H9 (cell line): Measurements from ENCODE around the gene STXBP6. TPM values are rescaled to one million over a fixed set of nuclear protein-coding genes. Genes with fewer than 3 reads are reported as not detected.

ENCODE experiments used
- DNase-seq: peaks from one replicate; pipeline ENCODE4 v3.0.0-alpha.2; 2017
- H2AFZ ChIP-seq: one replicate; pipeline ENCODE4 v1.6.1; 2013; ENCODE audit warnings: mild to moderate bottlenecking, low read length, control low read depth, moderate library complexity
- H2AK5ac ChIP-seq: 2 replicates; pipeline ENCODE4 v1.6.1; 2013; ENCODE audit warnings: low read length, control low read depth, mixed read lengths; ENCODE audit not compliant: insufficient read length
- H2BK120ac ChIP-seq: one replicate; pipeline ENCODE4 v1.6.1; 2013; ENCODE audit warnings: low read depth, mild to moderate bottlenecking, low read length, control low read depth, inconsistent platforms; ENCODE audit not compliant: poor library complexity, severe bottlenecking
- H2BK12ac ChIP-seq: 2 replicates; pipeline ENCODE4 v1.6.1; 2013; ENCODE audit warnings: low read length, control low read depth, mixed read lengths, low read depth; ENCODE audit not compliant: insufficient read length
- H2BK15ac ChIP-seq: 2 replicates; pipeline ENCODE4 v1.6.1; 2013; ENCODE audit warnings: low read depth, low read length, control low read depth
- H2BK20ac ChIP-seq: one replicate; pipeline ENCODE4 v1.6.1; 2013; ENCODE audit warnings: low read depth, mild to moderate bottlenecking, low read length, control low read depth, inconsistent platforms; ENCODE audit not compliant: poor library complexity, severe bottlenecking
- H2BK5ac ChIP-seq: 2 replicates; pipeline ENCODE4 v1.6.1; 2013; ENCODE audit warnings: low read length, control low read depth, mixed read lengths; ENCODE audit not compliant: insufficient read length
- H3K14ac ChIP-seq: 2 replicates; pipeline ENCODE4 v1.6.1; 2013; ENCODE audit warnings: low read length, control low read depth; ENCODE audit not compliant: insufficient read depth
- H3K18ac ChIP-seq: 2 replicates; pipeline ENCODE4 v1.6.1; 2013; ENCODE audit warnings: low read depth, mild to moderate bottlenecking, mixed read lengths, low read length, control low read depth; ENCODE audit not compliant: insufficient read length
- H3K23ac ChIP-seq: 2 replicates; pipeline ENCODE4 v1.6.1; 2013; ENCODE audit warnings: low read length, control low read depth, mixed read lengths, low read depth; ENCODE audit not compliant: insufficient read length
- H3K23me2 ChIP-seq: 2 replicates; pipeline ENCODE4 v1.6.1; 2013; ENCODE audit warnings: low read depth, mild to moderate bottlenecking, mixed read lengths, low read length, control low read depth; ENCODE audit not compliant: insufficient read length, poor library complexity, severe bottlenecking
- H3K27ac ChIP-seq: 2 replicates; pipeline ENCODE4 v1.5.1; 2013; ENCODE audit warnings: low read length, control low read depth, mixed read lengths, low read depth; ENCODE audit not compliant: insufficient read length
- H3K27me3 ChIP-seq: 2 replicates; pipeline ENCODE4 v1.6.1; 2013; ENCODE audit warnings: low read length, control low read depth, inconsistent platforms; ENCODE audit not compliant: insufficient read depth
- H3K4ac ChIP-seq: 2 replicates; pipeline ENCODE4 v1.6.1; 2013; ENCODE audit warnings: low read depth, mild to moderate bottlenecking, control low read depth, inconsistent platforms, low read length, moderate library complexity
- H3K4me1 ChIP-seq: 2 replicates; pipeline ENCODE4 v1.6.1; 2013; ENCODE audit warnings: low read length, control low read depth, inconsistent platforms; ENCODE audit not compliant: insufficient read depth
- H3K4me2 ChIP-seq: 2 replicates; pipeline ENCODE4 v1.6.1; 2013; ENCODE audit warnings: low read length, control low read depth, mixed read lengths; ENCODE audit not compliant: insufficient read length, insufficient read depth
- H3K56ac ChIP-seq: 2 replicates; pipeline ENCODE4 v1.6.1; 2013; ENCODE audit warnings: low read depth, mild to moderate bottlenecking, mixed read lengths, low read length, control low read depth; ENCODE audit not compliant: insufficient read length
- H3K79me1 ChIP-seq: 2 replicates; pipeline ENCODE4 v1.6.1; 2013; ENCODE audit warnings: low read depth, mild to moderate bottlenecking, moderate library complexity, low read length, control low read depth, inconsistent platforms; ENCODE audit not compliant: insufficient read depth, poor library complexity, severe bottlenecking
- H3K79me2 ChIP-seq: 2 replicates; pipeline ENCODE4 v1.6.1; 2013; ENCODE audit warnings: low read length, control low read depth, inconsistent platforms; ENCODE audit not compliant: insufficient read depth
- H3K9ac ChIP-seq: 2 replicates; pipeline ENCODE4 v1.6.1; 2013; ENCODE audit warnings: low read length, control low read depth, mixed read lengths; ENCODE audit not compliant: insufficient read length; ENCODE audit errors: extremely low read depth
- H3K9me3 ChIP-seq: one replicate; pipeline ENCODE4 v1.6.1; 2013; ENCODE audit warnings: low read depth, low read length, inconsistent platforms; ENCODE audit not compliant: control insufficient read depth
- H3T11ph ChIP-seq: one replicate; pipeline ENCODE4 v1.6.1; 2013; ENCODE audit warnings: mild to moderate bottlenecking, low read length, control low read depth, inconsistent platforms
- H4K20me1 ChIP-seq: one replicate; pipeline ENCODE4 v1.6.1; 2013; ENCODE audit not compliant: control insufficient read depth, insufficient read length, insufficient read depth
- H4K5ac ChIP-seq: 2 replicates; pipeline ENCODE4 v1.6.1; 2013; ENCODE audit warnings: low read depth, mild to moderate bottlenecking, mixed read lengths, low read length, control low read depth; ENCODE audit not compliant: insufficient read length
- H4K8ac ChIP-seq: replicated peaks from 2 replicates; pipeline ENCODE4 v1.6.1; 2013; ENCODE audit warnings: low read length, control low read depth, mixed read lengths, low read depth; ENCODE audit not compliant: insufficient read length
- H4K91ac ChIP-seq: 2 replicates; pipeline ENCODE4 v1.6.1; 2013; ENCODE audit warnings: low read depth, mild to moderate bottlenecking, moderate library complexity, mixed read lengths, low read length, control low read depth; ENCODE audit not compliant: insufficient read length
- H3K27ac Mint-ChIP-seq, 3 experiments: 2 replicates in 2 of 3; 3 replicates in 1 of 3; pipeline ENCODE4 v1.8.0; 2020 to 2021; ENCODE audit warnings: mixed read lengths in 3 of 3, mild to moderate bottlenecking in 1 of 3, moderate library complexity in 1 of 3
- H3K27me3 Mint-ChIP-seq: 2 replicates; pipeline ENCODE4 v1.8.0; 2021; ENCODE audit warnings: low read depth, mild to moderate bottlenecking, moderate library complexity, mixed read lengths
- H3K36me3 Mint-ChIP-seq, 3 experiments: 2 replicates in 2 of 3; 3 replicates in 1 of 3; pipeline ENCODE4 v1.8.0; 2020 to 2021; ENCODE audit warnings: low read depth in 3 of 3, mixed read lengths in 3 of 3; ENCODE audit not compliant: insufficient read depth in 1 of 3
- H3K4me1 Mint-ChIP-seq, 2 experiments: 2 replicates each; pipeline ENCODE4 v1.8.0; 2020; ENCODE audit warnings: mixed read lengths in 2 of 2
- H3K4me3 Mint-ChIP-seq, 2 experiments: 2 replicates in 1 of 2; 3 replicates in 1 of 2; pipeline ENCODE4 v1.8.0; 2020 to 2021; ENCODE audit warnings: mild to moderate bottlenecking in 2 of 2, mixed read lengths in 2 of 2, moderate library complexity in 1 of 2
- H3K9me3 Mint-ChIP-seq, 2 experiments: 2 replicates in 1 of 2; 3 replicates in 1 of 2; pipeline ENCODE4 v1.8.0; 2020; ENCODE audit warnings: mild to moderate bottlenecking in 2 of 2, mixed read lengths in 2 of 2, moderate library complexity in 1 of 2
- WGBS: extraction: QIAGEN DNeasy Blood & Tissue Kit; methylation state at CpG from one replicate; pipeline ENCODE4 v1.1.7; 2013; ENCODE audit warnings: missing lambda C conversion rate, low lambda C conversion rate, mixed read lengths; ENCODE audit not compliant: insufficient read length; ENCODE audit errors: extremely low coverage; 5-methylcytosine and 5-hydroxymethylcytosine counted together
- total RNA-seq: library from RNA; stranded (reverse); gene quantifications from 2 replicates; pipeline ENCODE4 v1.2.1, GENCODE V29; 2021
- TF ChIP-seq, protein P1 (sequence below): fragments of 200-600 bp; sonication (generic); conservative IDR thresholded peaks from 3 replicates; pipeline ENCODE4 v1.8.0; 2021; ENCODE audit warnings: antibody characterized with exemption, mild to moderate bottlenecking

The STXBP6 gene
- total RNA-seq, 1 experiment from 2014 or later, result 3.6 TPM

DNA sequence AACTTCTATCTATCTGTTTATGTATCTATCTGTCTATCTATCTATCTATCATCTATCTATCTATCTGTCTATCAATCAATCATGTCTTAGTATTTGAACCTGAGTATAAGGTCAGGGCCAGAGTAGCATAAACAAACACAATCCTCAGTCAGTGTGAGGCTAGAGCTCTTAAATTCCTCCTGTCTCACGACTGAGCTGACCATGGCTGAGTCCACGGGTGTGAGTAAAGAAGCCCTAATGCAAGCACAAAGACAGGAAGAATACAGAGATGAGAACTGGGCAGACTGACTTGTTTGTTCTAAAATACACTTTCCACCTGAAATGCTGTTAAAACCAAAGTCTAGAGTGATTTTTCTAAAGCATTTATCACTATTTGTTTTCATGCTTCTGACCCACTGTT is 47.2 kb upstream of the STXBP6 start:
- Histone ChIP-seq H3K23ac (no peak overlapping the region), H2BK5ac (no peak overlapping the region), H3K4me1 (peaks cover 2% of the 10 kb centered on the region; the same call in 1 of the 2 replicates), H3K4ac (no peak overlapping the region), H2BK120ac (no peak overlapping the region), H3K14ac (no peak overlapping the region), H3K79me1 (no peaks in the 10 kb centered on the region), H2BK15ac (no peak overlapping the region), H3K9ac (no peak overlapping the region), H2AK5ac (no peak overlapping the region), H4K20me1 (no peaks in the 10 kb centered on the region), H2AFZ (no peak overlapping the region), H3K27ac (no peak overlapping the region), H2BK12ac (no peak overlapping the region), H3K4me2 (no peak overlapping the region), H3K9me3 (no peaks in the 10 kb centered on the region), H3T11ph (no peak overlapping the region), H4K8ac (no peak overlapping the region), H4K5ac (no peak overlapping the region), H3K23me2 (no peaks in the 10 kb centered on the region), H4K91ac (no peak overlapping the region), H3K79me2 (no peaks in the 10 kb centered on the region), H3K27me3 (no peaks in the 10 kb centered on the region), H3K18ac (no peak overlapping the region), H2BK20ac (no peak overlapping the region), H3K56ac (no peak overlapping the region)
- TF ChIP-seq, protein P1, sequence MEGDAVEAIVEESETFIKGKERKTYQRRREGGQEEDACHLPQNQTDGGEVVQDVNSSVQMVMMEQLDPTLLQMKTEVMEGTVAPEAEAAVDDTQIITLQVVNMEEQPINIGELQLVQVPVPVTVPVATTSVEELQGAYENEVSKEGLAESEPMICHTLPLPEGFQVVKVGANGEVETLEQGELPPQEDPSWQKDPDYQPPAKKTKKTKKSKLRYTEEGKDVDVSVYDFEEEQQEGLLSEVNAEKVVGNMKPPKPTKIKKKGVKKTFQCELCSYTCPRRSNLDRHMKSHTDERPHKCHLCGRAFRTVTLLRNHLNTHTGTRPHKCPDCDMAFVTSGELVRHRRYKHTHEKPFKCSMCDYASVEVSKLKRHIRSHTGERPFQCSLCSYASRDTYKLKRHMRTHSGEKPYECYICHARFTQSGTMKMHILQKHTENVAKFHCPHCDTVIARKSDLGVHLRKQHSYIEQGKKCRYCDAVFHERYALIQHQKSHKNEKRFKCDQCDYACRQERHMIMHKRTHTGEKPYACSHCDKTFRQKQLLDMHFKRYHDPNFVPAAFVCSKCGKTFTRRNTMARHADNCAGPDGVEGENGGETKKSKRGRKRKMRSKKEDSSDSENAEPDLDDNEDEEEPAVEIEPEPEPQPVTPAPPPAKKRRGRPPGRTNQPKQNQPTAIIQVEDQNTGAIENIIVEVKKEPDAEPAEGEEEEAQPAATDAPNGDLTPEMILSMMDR, result no peak
- Mint-ChIP-seq H3K27ac (no peak overlapping the region), H3K9me3 (no peaks in the 10 kb centered on the region; a peak in 1 of 5 replicates), H3K36me3 (no peaks in the 10 kb centered on the region), H3K4me1 (peaks cover 11 to 15% of the 10 kb centered on the region in 2 experiments), H3K4me3 (no peak overlapping the region), H3K27me3 (no peaks in the 10 kb centered on the region)
- WGBS, result no CpG with 5 or more reads among the region's 2 CpGs
- no peak for DNase-seq
